Pancreas (tissue), 10 donors: ENCODE data around the gene MICB. TPM values are rescaled to one million over a fixed set of nuclear protein-coding genes. Genes with fewer than 3 reads are reported as not detected.

Experiments
- ATAC-seq, 4 donors: fragments of 200-7000 bp; cut with Tn5 transposase; one replicate each; pipeline versions ENCODE4 v1.8.0 to v1.9.1; 2020; ENCODE audit warnings: mild to moderate bottlenecking in 4 of 4, moderate library complexity in 4 of 4
- DNase-seq, 6 donors: peaks; one replicate each; pipeline ENCODE4 v3.0.0-alpha.2; 2020
- FAIRE-seq: peaks from 2 replicates; lab custom pipeline; 2012; peaks lifted over from hg19 to GRCh38; lab: Jason Lieb, UNC
- H3K27ac ChIP-seq, 4 donors: fragments of 200-600 bp; sonication (generic); 1 replicate in 3 of 4; 2 replicates in 1 of 4; pipeline versions ENCODE4 v1.5.0 to v1.8.0; 2020
- H3K27me3 ChIP-seq, 4 donors: fragments of 200-600 bp; one replicate each; pipeline ENCODE4 v1.8.0; 2021
- H3K36me3 ChIP-seq, 3 donors: fragments of 200-600 bp; sonication (generic) in 1 of 3; one replicate each; pipeline versions ENCODE4 v1.5.0 to v1.8.0; 2020 to 2021
- H3K4me1 ChIP-seq, 3 donors: fragments of 200-600 bp; one replicate each; pipeline ENCODE4 v1.8.0; 2021
- H3K4me3 ChIP-seq, 4 donors: fragments of 200-600 bp; sonication (generic) in 2 of 4; one replicate each; pipeline versions ENCODE4 v1.5.0 to v1.8.0; 2020 to 2021
- H3K9me3 ChIP-seq, 4 donors: fragments of 200-600 bp; one replicate each; pipeline ENCODE4 v1.8.0; 2021
- CTCF ChIP-seq, 4 donors: fragments of 200-600 bp; sonication (generic) in 3 of 4; IDR thresholded peaks; one replicate each; pipeline versions ENCODE4 v1.5.0 to v1.8.0; 2021; ENCODE audit warnings: antibody characterized with exemption in 4 of 4
- WGBS, 2 donors: extraction: QIAGEN DNeasy Blood & Tissue Kit; methylation state at CpG; one replicate each; pipeline ENCODE4 v1.1.7; 2013; 5-methylcytosine and 5-hydroxymethylcytosine counted together
- intact Hi-C, 3 donors: fragments of 100-400 bp; cut with DNase I; formaldehyde crosslinking; loops; one replicate each; pipeline versions ENCODE4 v1.11.1 to v1.14.2; 2022
- polyA plus RNA-seq, 2 donors: library from polyadenylated mRNA; stranded (reverse); fragments of 200-250 nt; gene quantifications; one replicate each; pipeline ENCODE4 v1.2.3, GENCODE V29; 2013
- total RNA-seq, 6 donors: library from RNA; stranded (reverse); fragmentation: NEBNext Ultra II Directional in 4 of 6; extraction: Animal tissue kit (Norgen Biotek cat#: 25700) in 4 of 6; gene quantifications; one replicate each; pipeline versions ENCODE4 v1.2.1 to v1.2.4, GENCODE V29; 2021 to 2023
- donor health status: healthy with polysubstance abuse.
- donor health status: DM: no; HTN: no; CAD: no; lungs with moderate emphysema.
- donor health status: DM: no; HTN: no; CAD: no.
- donor health status: control.
- donor health status: control.
- donor health status: Bipolar disorder and iron deficiency.
- donor health status: DM: yes; HTN: yes; CAD: no.
- donor health status: DM: no; HTN: no; CAD: no.
- donor health status: DM: no; HTN: no; CAD: no.
- donor health status: DM: yes; HTN: yes; CAD: no.

The MICB gene
- total and polyA plus RNA-seq, 8 donors, result 0.23 to 1.7 (median 0.51) TPM

DNA sequence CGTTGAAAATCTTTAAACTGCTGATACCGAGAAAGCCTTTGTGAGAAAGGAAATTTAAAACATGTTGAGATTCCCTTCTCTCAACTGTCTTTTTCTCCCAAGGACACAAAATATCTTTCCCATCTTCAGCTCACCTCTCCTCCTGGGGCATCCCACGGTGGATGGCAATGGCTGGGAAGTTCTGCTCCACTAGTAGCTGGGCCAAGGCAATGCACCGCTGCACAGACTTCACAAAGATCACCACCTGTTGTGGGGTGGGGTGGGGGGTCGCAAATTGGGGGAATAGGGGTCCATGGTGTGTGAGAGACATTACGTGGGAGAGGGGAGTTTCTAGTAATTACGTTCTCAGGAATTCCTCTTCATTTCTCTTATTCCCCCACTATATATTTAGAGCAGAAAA lies 33.2 kb downstream of the MICB start:
- DNase-seq, result no peak
- H3K9me3 ChIP-seq, result no peaks in the 10 kb centered on the region
- no peak overlapping the region for H3K4me3 ChIP-seq
- 82 to 86% methylated on average over 7 of the region's 7 CpGs for WGBS, 2 donors
- FAIRE-seq, result no peak
- H3K27me3 ChIP-seq, result no peaks in the 10 kb centered on the region
- TF ChIP-seq CTCF (IDR thresholded peaks at IDR 0.05), result no peak
- ATAC-seq, result no peak
- no peak overlapping the region for H3K27ac ChIP-seq
- intact Hi-C loops, result no loop called here
- peaks cover 0 to 10% (median 10%) of the 10 kb centered on the region in 3 donors for H3K4me1 ChIP-seq
- peaks cover 12 to 62% (median 44%) of the 10 kb centered on the region in 3 donors for H3K36me3 ChIP-seq

DNA sequence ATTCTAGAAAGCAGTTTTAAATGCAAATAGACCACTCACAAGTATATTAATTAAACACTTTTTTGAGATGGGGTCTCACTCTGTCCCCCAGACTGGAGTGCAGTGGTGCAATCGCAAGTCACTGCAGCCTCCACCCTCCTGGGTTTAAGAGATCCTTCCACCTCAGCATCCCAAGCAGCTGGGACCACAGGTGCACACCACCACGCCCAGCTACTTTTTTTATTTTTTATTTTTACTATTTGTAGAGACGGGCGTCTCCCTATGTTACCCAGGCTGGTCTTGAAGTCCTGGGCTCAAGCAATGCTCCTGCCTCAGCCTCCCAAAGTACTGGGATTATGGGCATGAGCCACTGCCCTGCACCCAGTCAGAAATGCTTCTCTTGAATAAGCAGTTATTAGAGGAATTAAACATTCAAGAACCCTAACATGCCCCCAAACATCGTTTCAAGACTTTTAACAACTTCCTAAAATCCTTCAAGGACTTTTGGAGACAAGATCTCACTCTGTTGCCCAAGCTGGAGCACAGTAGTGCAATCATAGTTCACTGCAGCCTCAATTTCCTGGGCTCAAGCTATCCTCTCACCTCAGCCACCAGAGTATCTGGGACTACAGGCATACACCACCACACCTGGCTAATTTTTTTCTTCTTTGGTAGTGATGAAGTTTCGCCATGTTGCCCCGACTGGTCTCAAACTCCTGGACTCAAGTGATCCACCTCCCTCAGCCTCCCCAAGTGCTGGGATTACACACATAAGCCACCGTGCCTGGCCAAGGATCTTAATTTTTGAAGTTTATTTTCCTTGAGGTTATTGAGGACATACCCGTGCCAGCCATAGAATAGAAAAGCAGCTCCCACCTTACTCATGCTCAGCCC lies 34.1 kb downstream of the MICB start:
- FAIRE-seq (no peak), DNase-seq (no peak)

GRCh38 chr6:31532644-31533454 lies 34.9 kb downstream of the MICB start:
- no peak for TF ChIP-seq CTCF (IDR thresholded peaks at IDR 0.05)
- no peak overlapping the region for H3K4me3 ChIP-seq
- intact Hi-C loops, result no loop called here
- peaks cover 17 to 78% (median 56%) of the 10 kb centered on the region in 3 donors for H3K36me3 ChIP-seq
- 47 to 52% methylated on average over 9 of the region's 9 CpGs for WGBS, 2 donors
- H3K9me3 ChIP-seq, result no peaks in the 10 kb centered on the region
- H3K27ac ChIP-seq, result no peak overlapping the region
- peaks cover 0 to 10% (median 10%) of the 10 kb centered on the region in 3 donors for H3K4me1 ChIP-seq
- no peaks in the 10 kb centered on the region for H3K27me3 ChIP-seq
- FAIRE-seq (no peak), ATAC-seq (no peak), DNase-seq (no peak)

More for the DNA sequence above, 34.1 kb downstream of the MICB start:
- no peak overlapping the region for H3K27ac ChIP-seq
- peaks cover 0 to 10% (median 10%) of the 10 kb centered on the region in 3 donors for H3K4me1 ChIP-seq
- H3K36me3 ChIP-seq, result peaks cover 14 to 70% (median 52%) of the 10 kb centered on the region in 3 donors
- intact Hi-C loops, result no loop called here
- ATAC-seq, result no peak
- no peak overlapping the region for H3K4me3 ChIP-seq
- 75 to 80% methylated on average over 9 of the region's 9 CpGs for WGBS, 2 donors
- H3K27me3 ChIP-seq, result no peaks in the 10 kb centered on the region
- no peaks in the 10 kb centered on the region for H3K9me3 ChIP-seq
- TF ChIP-seq CTCF (IDR thresholded peaks at IDR 0.05), result no peak

- FAIRE-seq (no peak), ATAC-seq (no peak), DNase-seq (no peak)
- Histone ChIP-seq H3K36me3 (peaks cover 17 to 84% (median 59%) of the 10 kb centered on the region in 3 donors), H3K4me3 (no peak overlapping the region), H3K4me1 (peaks cover 3 to 12% (median 10%) of the 10 kb centered on the region in 3 donors), H3K27ac (no peak overlapping the region), H3K9me3 (no peaks in the 10 kb centered on the region), H3K27me3 (no peaks in the 10 kb centered on the region)
- no peak for TF ChIP-seq CTCF (IDR thresholded peaks at IDR 0.05)
- intact Hi-C loops, result no loop called here
- WGBS, 2 donors, result 96 to 100% methylated on average over 1 of the region's 1 CpG
These were observed 35.5 kb downstream of the MICB start for GRCh38 chr6:31533455-31533841.
